ENCODE data around the gene CTF1.
A peak's percentile ranks its signal among the peaks of the same experiment; 100 is the strongest.
"Not testable (repeated sequence)": the region's sequence is repeated elsewhere in the genome, so short reads cannot be mapped to it uniquely, and the experiment has no call there.

The CTF1 gene

DNA sequence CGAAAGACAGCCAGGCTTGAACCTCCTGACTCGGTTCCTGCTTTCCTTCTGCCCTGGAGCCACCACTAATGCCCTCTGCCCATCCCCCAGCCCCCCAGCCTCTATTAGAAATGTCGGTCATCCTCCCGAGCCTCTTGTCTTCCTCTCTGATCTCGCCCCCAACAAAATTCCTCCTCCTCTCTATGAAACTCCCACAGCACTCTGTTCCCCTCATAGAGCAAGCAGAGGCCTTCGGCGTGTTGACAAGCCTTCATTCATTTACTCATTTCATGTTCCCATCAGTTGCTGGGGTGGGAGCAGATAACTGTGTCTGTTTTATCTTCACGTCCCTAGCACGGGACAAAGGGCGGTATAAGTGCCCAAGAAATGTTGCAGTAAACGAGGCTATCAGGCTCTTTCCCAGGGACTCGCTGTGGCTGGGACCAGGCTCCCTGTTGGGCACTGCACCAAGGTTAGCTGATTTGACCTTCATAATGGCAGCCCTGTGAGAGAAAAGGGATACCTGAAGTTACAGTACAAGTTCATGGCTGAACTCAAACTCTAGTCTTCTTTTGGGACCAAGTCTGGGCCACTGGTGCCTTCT, 34.7 kb downstream of the CTF1 start:
- DNase-seq (ENCODE audit: low read depth in 2 of 2): no peak

- DNase-seq (ENCODE audit: low read depth in 2 of 2): no peak
Observed at GRCh38 chr16:30934827-30935557, 38.6 kb downstream of the CTF1 start.

- no peak for DNase-seq (ENCODE audit: low read depth in 2 of 2)
Observed at GRCh38 chr16:30937692-30938091, 41.3 kb downstream of the CTF1 start.

GRCh38 chr16:30939571-30939970, 43.2 kb downstream of the CTF1 start:
- not testable (repeated sequence) for DNase-seq (ENCODE audit: low read depth in 2 of 2)

DNA sequence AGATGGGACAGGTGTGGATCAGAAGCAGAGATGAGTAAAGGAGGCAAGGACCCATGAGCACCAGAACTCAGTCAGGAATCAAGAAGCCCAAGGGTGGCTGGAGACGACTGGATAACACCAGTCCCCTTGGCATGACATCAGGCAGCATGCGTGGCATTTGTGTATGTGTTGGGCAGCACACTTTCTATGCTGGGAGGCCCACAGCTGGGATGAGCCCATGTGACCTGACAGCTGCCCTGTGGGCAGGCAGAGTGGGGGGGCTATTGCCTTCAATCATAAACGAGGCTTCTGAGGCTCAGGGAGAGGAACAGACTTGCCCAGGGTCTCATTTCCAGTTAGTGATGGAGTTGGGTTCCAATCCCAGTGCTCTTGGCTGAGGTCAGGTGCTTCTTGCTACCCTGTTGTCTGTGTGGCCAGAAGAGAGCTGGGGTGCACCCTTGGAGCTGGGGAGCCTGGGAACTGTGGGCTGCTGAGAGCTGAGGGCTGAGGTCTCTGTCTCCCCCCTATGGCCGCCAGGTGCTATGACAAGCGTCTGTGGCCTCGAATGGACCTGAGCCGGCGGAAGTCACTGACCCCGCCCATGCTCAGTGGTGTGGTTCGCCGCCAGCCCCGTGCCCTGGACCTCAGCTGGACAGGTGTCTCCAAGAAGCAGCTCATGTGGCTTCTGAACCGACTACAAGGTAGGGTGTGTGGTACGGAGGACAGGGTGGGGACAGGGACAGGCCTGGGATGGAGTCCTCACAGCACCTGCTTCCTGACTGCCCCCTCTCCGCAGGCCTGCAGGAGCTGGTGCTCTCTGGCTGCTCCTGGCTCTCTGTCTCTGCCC, 45.4 kb downstream of the CTF1 start:
- DNase-seq (ENCODE audit: low read depth in 2 of 2): no peak

DNA sequence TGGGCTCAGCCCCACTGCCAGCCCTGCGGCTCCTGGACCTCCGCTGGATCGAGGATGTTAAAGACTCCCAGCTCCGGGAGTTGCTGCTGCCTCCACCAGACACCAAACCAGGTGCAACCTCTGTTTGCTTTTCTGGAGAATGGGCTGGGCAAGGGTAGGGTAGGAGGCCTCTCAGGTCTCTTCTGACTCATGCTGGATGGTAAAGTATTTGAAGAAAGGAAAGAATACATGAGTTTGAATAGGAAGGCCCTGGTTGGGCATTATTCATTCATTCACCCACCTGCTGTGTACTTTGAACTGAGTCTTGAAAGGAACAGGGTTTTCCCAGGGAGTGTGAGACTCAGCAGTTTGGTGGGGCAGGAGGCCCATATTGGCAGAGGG, 46.0 kb downstream of the CTF1 start:
- DNase-seq (ENCODE audit: low read depth in 2 of 2): no peak

- DNase-seq (ENCODE audit: low read depth in 2 of 2): no peak
Observed at GRCh38 chr16:30944352-30944751, 47.9 kb downstream of the CTF1 start.

GRCh38 chr16:30946671-30947540, 50.5 kb downstream of the CTF1 start:
- DNase-seq (ENCODE audit: low read depth in 2 of 2): no peak

GRCh38 chr16:30947541-30947858, 51.1 kb downstream of the CTF1 start:
- no peak for DNase-seq (ENCODE audit: low read depth in 2 of 2)

DNA sequence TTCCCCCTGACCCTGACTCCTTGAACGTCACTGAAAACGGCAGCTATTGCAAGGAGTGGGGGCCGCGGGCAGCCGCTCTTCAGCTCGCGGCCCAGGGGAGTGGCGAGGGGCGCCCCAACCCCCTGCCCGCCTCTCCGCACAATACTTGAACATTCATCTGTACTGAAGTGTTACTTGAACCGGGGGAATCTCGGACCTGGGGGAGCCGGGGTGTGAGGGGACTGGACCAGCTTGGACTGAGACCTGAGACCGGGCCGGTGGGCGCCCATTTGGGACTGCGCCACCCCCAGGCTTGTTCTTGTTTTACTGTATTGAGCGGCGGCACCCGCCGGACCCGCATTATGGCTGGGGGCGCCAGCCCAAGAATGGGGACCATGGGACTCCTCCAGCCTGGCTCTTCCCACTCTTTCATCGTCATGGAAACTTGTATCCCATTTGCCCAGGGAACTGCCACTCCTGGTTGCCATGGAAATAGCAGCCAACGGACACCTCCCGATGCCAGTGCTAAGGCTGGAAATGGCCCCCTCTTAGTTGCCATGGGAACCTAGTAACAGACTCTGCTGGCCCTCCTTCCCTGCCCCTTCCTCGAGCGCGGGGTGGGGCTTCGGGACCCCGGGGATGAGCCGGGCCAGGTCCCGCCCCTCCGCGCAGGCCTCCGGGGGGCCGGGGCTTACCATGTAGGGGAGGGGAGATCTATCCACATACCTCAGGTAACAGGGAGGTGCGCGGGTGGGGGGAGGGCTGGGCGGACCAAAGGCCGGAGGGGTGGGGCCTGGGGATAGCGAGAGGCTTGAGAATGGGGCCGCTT, 51.6 kb downstream of the CTF1 start:
- DNase-seq (ENCODE audit: low read depth in 2 of 2): peak; percentile 95 to 96

DNA sequence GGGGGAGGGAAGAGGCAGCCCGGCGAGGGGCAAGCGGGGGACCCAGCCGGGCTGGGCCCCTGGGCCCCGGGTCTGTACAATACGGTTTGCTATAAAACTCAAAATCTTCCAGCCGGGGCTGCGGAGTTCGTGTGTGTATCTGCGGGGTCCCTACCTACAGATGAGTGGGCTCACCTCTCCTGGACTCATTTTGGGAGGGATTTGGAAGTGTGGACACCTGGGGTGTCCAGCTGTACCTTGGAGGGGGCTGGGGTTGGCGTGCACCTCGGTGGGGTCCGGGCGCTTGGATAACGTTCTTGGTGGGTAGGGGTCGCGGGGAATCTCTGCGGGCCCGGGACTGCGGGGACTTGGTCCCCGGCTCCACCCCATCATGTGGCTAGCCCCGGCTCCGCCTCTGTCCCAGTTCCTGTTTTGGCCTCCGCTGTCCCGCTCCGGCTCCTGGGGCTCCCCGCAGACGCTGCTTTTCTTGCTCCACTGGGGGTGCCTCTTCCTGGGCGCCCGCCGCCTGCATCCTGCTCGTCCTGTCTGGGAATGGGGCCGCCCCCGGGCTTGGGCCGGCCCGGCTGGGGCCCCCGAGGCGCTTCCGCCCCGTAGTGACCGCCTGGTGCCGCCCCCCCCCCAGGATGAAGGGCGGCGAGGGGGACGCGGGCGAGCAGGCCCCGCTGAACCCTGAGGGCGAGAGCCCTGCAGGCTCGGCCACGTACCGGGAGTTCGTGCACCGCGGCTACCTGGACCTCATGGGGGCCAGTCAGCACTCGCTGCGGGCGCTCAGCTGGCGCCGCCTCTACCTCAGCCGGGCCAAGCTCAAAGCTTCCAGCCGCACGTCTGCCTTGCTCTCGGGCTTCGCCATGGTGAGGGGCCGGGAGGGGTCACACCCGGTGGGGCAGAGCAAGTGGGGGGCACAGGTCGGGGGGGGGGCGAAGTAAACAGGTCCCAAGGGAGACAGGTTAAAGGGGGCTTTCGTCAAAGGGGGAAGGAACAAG, 52.5 kb downstream of the CTF1 start, which contains the start of gene ORAI3:
TSS of gene ORAI3 (plus strand) at position 402 of the 983 bp plus-strand sequence. CDS start at position 624, 222 bp downstream.
- DNase-seq (ENCODE audit: low read depth in 2 of 2): no peak

DNA sequence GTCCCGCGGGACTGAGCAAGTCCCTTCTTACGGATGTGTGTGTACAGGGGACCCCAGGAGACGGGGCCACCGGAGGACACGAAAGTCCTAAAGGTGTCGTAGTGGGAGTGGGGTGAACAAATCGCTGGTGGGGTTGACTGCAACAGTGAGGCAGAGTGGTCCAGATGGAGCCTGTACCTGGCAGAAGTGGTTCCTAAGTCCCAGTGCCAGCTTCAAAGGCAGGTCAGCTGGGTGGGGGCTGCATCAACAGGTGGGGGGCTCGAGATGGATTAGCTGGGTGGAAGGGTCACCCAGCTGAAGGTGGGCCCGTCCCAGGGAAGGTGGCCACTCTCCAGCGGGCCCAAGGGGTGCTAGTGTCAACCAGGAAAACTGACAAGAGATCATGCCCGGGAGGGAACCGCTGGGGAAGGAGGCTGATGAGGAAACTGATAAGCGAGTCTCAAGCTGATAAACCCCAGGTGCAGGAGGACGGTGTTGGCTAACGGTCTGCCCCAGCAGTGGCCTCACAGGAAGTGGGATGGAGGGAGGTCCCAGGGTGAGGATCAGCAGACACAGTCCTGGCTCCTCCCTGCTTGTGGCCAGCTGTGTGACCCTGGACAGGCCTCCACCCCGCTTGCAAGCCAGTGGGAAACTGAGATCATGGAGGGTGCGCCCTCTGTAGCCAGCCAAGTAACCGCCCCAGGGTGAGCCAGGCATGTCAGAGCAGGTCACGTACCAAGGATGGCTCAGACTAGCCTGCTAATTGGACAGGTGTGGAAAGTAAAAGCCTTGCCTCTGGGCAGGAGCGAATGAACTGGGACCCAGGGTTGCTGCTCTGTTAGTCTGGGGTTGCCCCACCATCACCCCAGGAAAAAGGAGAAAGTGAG, 53.5 kb downstream of the CTF1 start:
- no peak for DNase-seq (ENCODE audit: low read depth in 2 of 2)

- DNase-seq (ENCODE audit: low read depth in 2 of 2): no peak
Observed at GRCh38 chr16:30950516-30951065, 54.2 kb downstream of the CTF1 start.

- no peak for DNase-seq (ENCODE audit: low read depth in 2 of 2)
Observed at GRCh38 chr16:30951193-30951592, 54.8 kb downstream of the CTF1 start.

DNA sequence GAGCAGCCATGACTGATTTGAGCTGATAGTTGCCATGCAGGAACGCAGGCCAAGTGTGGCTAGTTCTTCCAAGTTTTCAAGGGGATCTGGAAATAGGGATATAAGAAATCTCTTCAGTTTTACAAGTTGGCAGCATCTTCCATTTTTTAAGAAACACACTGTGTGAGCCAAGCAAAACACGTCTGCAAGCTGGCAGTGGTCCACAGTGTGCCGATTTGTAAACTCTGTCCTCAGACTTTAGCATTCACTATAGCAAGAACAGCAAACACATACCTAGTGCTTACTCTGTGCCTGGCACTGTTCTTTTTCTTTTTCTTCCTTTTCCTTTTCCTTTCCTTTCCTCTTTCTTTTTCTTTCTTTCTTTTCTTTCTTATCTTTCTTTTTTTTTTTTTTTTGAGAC, 55.3 kb downstream of the CTF1 start:
- DNase-seq (ENCODE audit: low read depth in 2 of 2): no peak

- no peak for DNase-seq (ENCODE audit: low read depth in 2 of 2)
Observed at GRCh38 chr16:30953111-30953510, 56.7 kb downstream of the CTF1 start.

Data from fibroblast of skin of left quadriceps (primary cell).